Smooth muscle cell of bladder (primary cell): ENCODE results near the gene ZNF35. TPM values are rescaled to one million over a fixed set of nuclear protein-coding genes. Genes with fewer than 3 reads are reported as not detected.

Experiments
- total RNA-seq: library from RNA; depleted of rRNA; stranded (reverse); fragments of >200 nt; gene quantifications from 2 replicates; pipeline ENCODE4 v1.2.3, GENCODE V29; 2014

Gene ZNF35
- total RNA-seq, result 9.5 and 11.0 TPM in 2 replicates

DNA sequence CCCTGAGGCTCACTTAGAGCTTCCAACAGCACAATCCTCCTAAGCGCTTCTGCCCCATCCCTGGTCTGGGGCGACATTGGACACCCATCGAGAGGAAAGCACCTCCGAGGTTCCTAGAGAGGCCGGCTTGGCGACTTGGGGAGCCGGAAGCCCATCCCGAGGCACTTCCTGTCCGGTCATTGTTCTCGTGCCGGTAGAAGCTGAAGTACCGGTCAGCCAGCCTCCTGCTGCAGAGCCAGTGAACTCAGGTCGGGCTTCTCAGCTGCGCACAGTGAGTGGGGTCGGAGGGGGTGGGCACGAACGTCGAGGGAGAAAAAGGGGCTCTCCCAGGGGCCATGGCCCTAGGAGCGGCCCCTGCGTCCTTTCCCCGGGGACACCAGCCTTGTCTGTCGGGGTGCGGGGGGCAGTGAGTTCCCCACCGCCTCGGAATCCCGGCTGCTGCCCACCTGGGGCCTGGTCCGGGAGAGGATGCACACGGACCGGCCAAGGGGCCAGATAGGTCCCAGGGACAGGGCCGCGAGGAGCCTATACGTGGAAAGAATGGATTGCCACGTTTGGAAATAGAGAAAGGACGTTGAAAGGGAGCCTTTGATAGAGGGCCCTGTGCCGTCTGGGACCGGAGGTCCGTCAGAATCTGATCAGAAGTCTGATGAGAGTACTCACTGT is at the start of gene ZNF35:
ZNF35 (plus strand) TSS at position 169 of the 666 bp plus-strand sequence. CDS start 2,336 bp downstream, outside the sequence.

DNA sequence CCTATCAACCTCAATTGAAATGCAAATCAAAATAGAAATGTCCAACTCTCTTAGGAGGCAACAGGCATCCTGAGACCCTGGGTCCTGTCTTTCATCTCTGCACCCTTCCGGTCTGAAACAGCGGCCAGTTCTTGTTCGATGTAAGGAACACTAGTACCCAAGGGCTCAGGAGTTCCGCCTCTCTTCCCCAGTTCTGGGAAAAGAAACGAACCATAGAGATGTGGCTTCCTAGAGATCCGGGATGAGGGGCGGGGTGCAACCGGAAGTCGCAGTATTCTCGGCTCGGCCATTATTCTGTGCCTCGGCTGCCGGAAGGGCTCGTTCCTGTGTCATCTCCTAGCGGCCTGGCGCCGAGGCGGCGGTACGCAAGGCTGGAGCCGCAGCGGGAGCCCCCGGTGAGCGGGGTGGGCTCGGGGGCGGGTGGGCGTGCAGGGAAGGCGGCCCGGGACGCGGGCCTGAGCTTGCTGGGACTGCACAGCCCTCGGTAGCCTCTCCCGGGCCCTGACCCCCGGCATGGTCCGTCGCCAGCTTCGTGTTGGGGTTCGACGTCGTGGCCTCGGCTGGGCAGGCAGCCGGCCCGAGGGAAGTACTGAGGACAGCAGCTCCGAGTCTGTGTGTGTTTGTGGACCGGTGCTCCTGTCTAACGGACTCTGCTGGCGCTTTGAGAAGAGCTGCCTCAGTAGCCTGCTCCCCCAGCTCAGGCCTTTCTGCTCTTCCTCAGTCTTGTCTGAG is 23.6 kb upstream of the ZNF35 start, which contains the start of gene ZNF197:
ZNF197 (plus strand) TSS at position 288 of the 732 bp plus-strand sequence. CDS start 4,119 bp downstream, outside the sequence.

Other genes starting within 250 kb of the ZNF35 start
- 5.5 and 7.4 TPM in 2 replicates for gene ZNF445, start 171.1 kb upstream of the ZNF35 start, total RNA-seq
- gene ZKSCAN7, start 93.5 kb upstream of the ZNF35 start, total RNA-seq, result 7.8 and 9.4 TPM in 2 replicates
- 2.1 and 2.6 TPM in 2 replicates for gene ZNF660, start 63.8 kb upstream of the ZNF35 start, total RNA-seq
- gene ZNF197, start 23.7 kb upstream of the ZNF35 start, total RNA-seq, result 16.6 and 17.5 TPM in 2 replicates
- 3.4 and 3.7 TPM in 2 replicates for gene ZNF502, start 63.9 kb downstream of the ZNF35 start, total RNA-seq
- gene ZNF501, start 80.9 kb downstream of the ZNF35 start, total RNA-seq, result 4.0 and 5.4 TPM in 2 replicates
- 15.8 and 16.6 TPM in 2 replicates for gene KIAA1143, start 112.9 kb downstream of the ZNF35 start, total RNA-seq
- 1.5 and 1.8 TPM in 2 replicates for gene KIF15, start 113.1 kb downstream of the ZNF35 start, total RNA-seq
- 22.8 and 28.2 TPM in 2 replicates for gene TMEM42, start 213.2 kb downstream of the ZNF35 start, total RNA-seq
- not detected in 2 replicates for gene TGM4, start 225.9 kb downstream of the ZNF35 start, total RNA-seq